ENCODE data around the gene ZFP36L1.

DNA sequence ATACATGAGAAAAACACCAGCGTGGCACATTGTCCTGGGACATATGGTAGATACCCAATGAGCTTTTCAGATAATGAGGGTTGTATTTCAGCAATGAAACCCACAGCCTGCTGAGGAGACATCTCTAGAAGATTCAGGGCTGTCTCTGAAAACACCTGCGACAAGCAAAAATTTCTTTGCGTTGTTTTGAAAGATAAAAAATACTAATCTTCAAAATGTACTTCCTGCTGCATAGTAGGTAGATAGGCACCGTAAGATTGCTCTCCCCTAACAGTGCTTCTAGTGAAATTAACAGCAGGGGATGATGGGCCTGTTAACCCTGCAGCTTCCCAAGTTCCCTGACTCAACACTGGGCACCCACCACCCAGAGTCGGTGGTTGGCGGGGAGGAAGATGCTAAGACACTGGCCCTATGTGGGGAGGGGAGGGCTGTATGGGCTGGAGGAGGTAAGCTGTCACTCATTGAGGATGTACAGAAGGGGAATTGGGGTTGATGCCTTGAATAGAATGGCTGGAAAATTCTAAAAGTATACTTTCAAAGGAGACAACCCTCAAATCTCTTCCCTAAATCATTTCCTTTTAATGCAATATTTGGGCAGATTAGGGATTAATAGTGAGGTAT is 20.0 kb downstream of the ZFP36L1 start:
- TF ChIP-seq, protein P1, sequence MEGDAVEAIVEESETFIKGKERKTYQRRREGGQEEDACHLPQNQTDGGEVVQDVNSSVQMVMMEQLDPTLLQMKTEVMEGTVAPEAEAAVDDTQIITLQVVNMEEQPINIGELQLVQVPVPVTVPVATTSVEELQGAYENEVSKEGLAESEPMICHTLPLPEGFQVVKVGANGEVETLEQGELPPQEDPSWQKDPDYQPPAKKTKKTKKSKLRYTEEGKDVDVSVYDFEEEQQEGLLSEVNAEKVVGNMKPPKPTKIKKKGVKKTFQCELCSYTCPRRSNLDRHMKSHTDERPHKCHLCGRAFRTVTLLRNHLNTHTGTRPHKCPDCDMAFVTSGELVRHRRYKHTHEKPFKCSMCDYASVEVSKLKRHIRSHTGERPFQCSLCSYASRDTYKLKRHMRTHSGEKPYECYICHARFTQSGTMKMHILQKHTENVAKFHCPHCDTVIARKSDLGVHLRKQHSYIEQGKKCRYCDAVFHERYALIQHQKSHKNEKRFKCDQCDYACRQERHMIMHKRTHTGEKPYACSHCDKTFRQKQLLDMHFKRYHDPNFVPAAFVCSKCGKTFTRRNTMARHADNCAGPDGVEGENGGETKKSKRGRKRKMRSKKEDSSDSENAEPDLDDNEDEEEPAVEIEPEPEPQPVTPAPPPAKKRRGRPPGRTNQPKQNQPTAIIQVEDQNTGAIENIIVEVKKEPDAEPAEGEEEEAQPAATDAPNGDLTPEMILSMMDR (IDR thresholded peaks at IDR 0.05) = no peak
- no peak for TF ChIP-seq ZFX (IDR thresholded peaks at IDR 0.05; ENCODE audit: borderline replicate concordance)
